GM12878 (cell line): ENCODE data around the gene RNF152. TPM values are rescaled to one million over a fixed set of nuclear protein-coding genes. Genes with fewer than 3 reads are reported as not detected.

Experiments
- ATAC-seq: fragments of 200-7000 bp; cut with Tn5 transposase; 3 replicates; pipeline ENCODE4 v1.9.1; 2020; ENCODE audit warnings: mild to moderate bottlenecking, moderate library complexity
- BruUV-seq: library from RNA; stranded (reverse); fragments of 400-500 nt; replicated peaks from 2 replicates; lab custom pipeline; 2021; lab: Mats Ljungman, UMichigan
- CTCF ChIA-PET: fragments of 300-600 bp; sonication (Branson Sonifier 250); formaldehyde crosslinking; extraction: SDS; loops from one replicate; lab custom pipeline; 2021; ENCODE audit warnings: inconsistent platforms; lab: Yijun Ruan, JAX
- POLR2A ChIA-PET: fragments of 350-600 bp; formaldehyde crosslinking; extraction: SDS; loops from one replicate; lab custom pipeline; 2021; ENCODE audit warnings: inconsistent platforms; lab: Charles Lee
- RAD21 ChIA-PET: fragments of 300-600 bp; sonication (Branson Sonifier 250); formaldehyde crosslinking; loops from one replicate; lab custom pipeline; 2023; ENCODE audit warnings: antibody characterized with exemption; ENCODE audit not compliant: unreplicated experiment; lab: Charles Lee
- SMC1A ChIA-PET: fragments of 300-600 bp; sonication (Branson Sonifier 250); formaldehyde crosslinking; loops from one replicate; lab custom pipeline; 2023; ENCODE audit not compliant: unreplicated experiment, uncharacterized antibody; lab: Charles Lee
- DNase-seq: peaks from one replicate; pipeline ENCODE4 v3.0.0-alpha.2; 2011; ENCODE audit warnings: low read depth, low spot score
- FAIRE-seq: peaks from 3 replicates; lab custom pipeline; 2011; peaks lifted over from hg19 to GRCh38; lab: Jason Lieb, UNC
- H2AFZ ChIP-seq: 2 replicates; pipeline ENCODE4 v1.6.0; 2011; ENCODE audit warnings: low read depth, low read length, control low read depth; ENCODE audit not compliant: control insufficient read depth
- H3K27ac ChIP-seq: 2 replicates; pipeline ENCODE4 v1.5.1; 2011; ENCODE audit warnings: control low read depth; ENCODE audit not compliant: control insufficient read depth, insufficient read depth
- H3K27me3 ChIP-seq, 2 experiments: replicated peaks in 1 of 2; 2 replicates each; pipeline versions ENCODE4 v1.6.0 to v1.6.1; 2011; ENCODE audit warnings: low read length in 1 of 2; ENCODE audit not compliant: control insufficient read depth in 2 of 2, insufficient read depth in 2 of 2
- H3K36me3 ChIP-seq, 2 experiments: 2 replicates each; pipeline ENCODE4 v1.5.1; 2011; ENCODE audit warnings: low read length in 1 of 2; ENCODE audit not compliant: control insufficient read depth in 2 of 2, insufficient read depth in 2 of 2
- H3K4me1 ChIP-seq: 2 replicates; pipeline ENCODE4 v1.6.1; 2011; ENCODE audit warnings: mild to moderate bottlenecking, low read length, moderate library complexity, mixed read lengths; ENCODE audit not compliant: control insufficient read depth, insufficient read depth
- H3K4me2 ChIP-seq: 2 replicates; pipeline ENCODE4 v1.6.0; 2011; ENCODE audit warnings: control low read depth; ENCODE audit not compliant: control insufficient read depth, insufficient read depth
- H3K4me3 ChIP-seq: fragments of 200-600 bp; sonication (generic); 2 replicates; pipeline ENCODE4 v1.5.1; 2016
- H3K79me2 ChIP-seq: 2 replicates; pipeline ENCODE4 v1.6.0; 2011; ENCODE audit warnings: low read length; ENCODE audit not compliant: control insufficient read depth, insufficient read depth
- H3K9ac ChIP-seq: 2 replicates; pipeline ENCODE4 v1.8.0; 2011; ENCODE audit warnings: low read length, control low read depth, mixed read lengths; ENCODE audit not compliant: control insufficient read depth, insufficient read depth
- H3K9me3 ChIP-seq: replicated peaks from 3 replicates; pipeline ENCODE4 v1.5.1; 2011; ENCODE audit warnings: mild to moderate bottlenecking, low read length; ENCODE audit not compliant: control insufficient read depth, insufficient read depth
- H4K20me1 ChIP-seq: 2 replicates; pipeline ENCODE4 v1.6.0; 2011; ENCODE audit not compliant: control insufficient read depth, insufficient read depth
- CBX5 ChIP-seq: sonication (generic); IDR thresholded peaks from 2 replicates; pipeline ENCODE4 v1.6.1; 2016; ENCODE audit warnings: low read depth, moderate library complexity, mild to moderate bottlenecking, inconsistent platforms
- EGR1 ChIP-seq, 2 experiments: IDR thresholded peaks; 1 replicate in 1 of 2; 2 replicates in 1 of 2; pipeline ENCODE4 v1.6.1; 2011 to 2012; ENCODE audit warnings: low read depth in 2 of 2, low read length in 2 of 2, borderline replicate concordance in 1 of 2, mild to moderate bottlenecking in 1 of 2, moderate library complexity in 1 of 2
- GATAD2B ChIP-seq: fragments of 450-650 bp; conservative IDR thresholded peaks from 2 replicates; pipeline ENCODE4 v1.6.1; 2017; ENCODE audit warnings: low read depth, mild to moderate bottlenecking, moderate library complexity
- HDAC2 ChIP-seq: fragments of 200-600 bp; sonication (generic); IDR thresholded peaks from 2 replicates; pipeline ENCODE4 v1.6.1; 2017
- NR2C2 ChIP-seq: IDR thresholded peaks from 2 replicates; pipeline ENCODE4 v1.6.1; 2011; ENCODE audit warnings: borderline replicate concordance, low read depth; ENCODE audit not compliant: control insufficient read depth, insufficient read length
- RB1 ChIP-seq: fragments of 450-650 bp; formaldehyde crosslinking; IDR thresholded peaks from 2 replicates; pipeline ENCODE4 v1.6.1; 2017; ENCODE audit warnings: mild to moderate bottlenecking, borderline replicate concordance
- ZBTB11 ChIP-seq: fragments of 450-650 bp; formaldehyde crosslinking; IDR thresholded peaks from 2 replicates; pipeline ENCODE4 v1.5.0; 2022; ENCODE audit warnings: mild to moderate bottlenecking, missing genetic modification characterization
- WGBS: methylation state at CpG from one replicate; pipeline ENCODE4 v1.1.6; 2016; ENCODE audit warnings: low lambda C conversion rate; ENCODE audit not compliant: insufficient replicate concordance, insufficient coverage; ENCODE audit errors: missing lambda C conversion rate; 5-methylcytosine and 5-hydroxymethylcytosine counted together
- in situ Hi-C: fragments of 300-500 bp; cut with MboI; formaldehyde crosslinking; loops from 9 replicates; pipeline ENCODE4 v1.14.3; 2018; ENCODE audit warnings: mixed read lengths
- intact Hi-C: fragments of 100-400 bp; cut with micrococcal nuclease; formaldehyde crosslinking; loops from one replicate; pipeline ENCODE4 v1.14.2; 2022; ENCODE audit not compliant: unreplicated experiment
- polyA plus RNA-seq, 11 experiments: library from polyadenylated mRNA; depleted of rRNA in 4 of 11; unstranded in 6 of 11; stranded (reverse) in 5 of 11; fragments of >200 nt; fragmentation: Nextera tagmentation in 4 of 11; fragmentation: Illumina TruSeq in 1 of 11; extraction: Ambion mirVana in 4 of 11; extraction: Trizol in 1 of 11; gene quantifications; 1 replicate in 1 of 11; 2 replicates in 10 of 11; pipeline versions ENCODE4 v1.2.1 to v1.2.3, GENCODE V29; 2011 to 2016; ENCODE audit warnings: inconsistent platforms in 2 of 11, missing spikeins in 2 of 11, low read depth in 1 of 11
- total RNA-seq, 4 experiments: library from RNA; depleted of rRNA in 3 of 4; stranded (reverse); fragments of >200 nt in 3 of 4; fragmentation: Illumina TruSeq in 1 of 4; extraction: Trizol in 1 of 4; gene quantifications; 2 replicates each; pipeline versions ENCODE4 v1.2.1 to v1.2.3, GENCODE V29; 2013 to 2021
- TF ChIP-seq, protein P1 (sequence below): fragments of 450-650 bp; IDR thresholded peaks from 2 replicates; pipeline ENCODE4 v1.6.1; 2016; ENCODE audit warnings: mild to moderate bottlenecking

RNF152 gene
- total and polyA plus RNA-seq, 10 of the 15 experiments (the other 5 are each of a cell fraction or from before 2014, with no cell fraction given): under 0.01 to 0.07 (median 0.03) TPM; not detected in 7

DNA sequence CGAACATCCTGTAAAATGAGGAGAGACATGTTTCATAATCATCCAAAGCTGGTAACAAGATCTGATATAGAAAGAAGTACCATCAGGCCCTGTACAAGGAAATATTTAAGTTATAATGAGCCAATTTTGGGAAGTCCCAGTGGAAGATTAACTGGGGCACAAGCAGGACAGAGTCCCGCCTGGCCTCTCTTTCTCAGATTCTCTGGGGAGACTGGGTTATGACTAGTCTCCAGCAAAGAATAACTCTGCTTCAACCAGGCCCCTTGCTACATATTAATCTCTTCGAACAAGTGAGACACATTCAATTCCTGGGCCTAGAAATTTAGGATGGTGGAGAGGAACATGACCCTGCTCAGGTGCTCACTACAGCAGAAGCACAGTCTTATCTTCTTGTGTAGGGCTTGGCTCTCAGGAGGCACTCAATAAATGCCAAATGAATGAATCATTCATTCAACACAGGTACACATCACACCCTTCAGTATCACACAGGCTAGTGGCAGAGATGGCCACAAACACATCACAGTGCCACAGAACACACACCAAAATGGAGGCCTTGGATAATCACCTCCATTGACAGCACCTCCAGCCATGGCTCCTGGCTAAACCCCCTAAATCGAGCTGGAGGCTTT is 46.4 kb upstream of the RNF152 start:
- Histone ChIP-seq H3K4me2 (no peak overlapping the region), H4K20me1 (no peaks in the 10 kb centered on the region), H3K79me2 (no peaks in the 10 kb centered on the region), H2AFZ (no peak overlapping the region), H3K27me3 (no peaks in the 10 kb centered on the region), H3K4me1 (no peaks in the 10 kb centered on the region), H3K27ac (no peak overlapping the region), H3K4me3 (no peak overlapping the region), H3K36me3 (no peaks in the 10 kb centered on the region), H3K9ac (no peak overlapping the region), H3K9me3 (peaks cover 2% of the 10 kb centered on the region; the same call in 1 of the 3 replicates)
- ATAC-seq (peak; percentile 73), FAIRE-seq (no peak), DNase-seq (no peak)
- ChIA-PET SMC1A (interaction anchor here (0.7 kb wide), 1 partner anchor 97 kb away, joined by 3 read pairs; no protein-coding TSS in a partner anchor), POLR2A (no interaction called here), RAD21 (interaction anchor here (1.5 kb wide), 1 partner anchor 192 kb away, joined by 4 read pairs; no protein-coding TSS in a partner anchor), CTCF (interaction anchor here (1.6 kb wide), 1 partner anchor 10 kb away, joined by 6 read pairs; no protein-coding TSS in a partner anchor)
- in situ Hi-C loops: no loop called here
- BruUV-seq: no TSS peak
- whole genome bisulfite sequencing: 21% methylated on average over 4 of the region's 4 CpGs
- no peak for TF ChIP-seq ZBTB11 (CRISPR knock-in tag)
- TF ChIP-seq GATAD2B: no peak
- no peak for TF ChIP-seq NR2C2
- TF ChIP-seq RB1: no peak
- no peak for TF ChIP-seq EGR1 (IDR thresholded peaks at IDR 0.05; ENCODE audit: borderline replicate concordance in 1 of 2, low read depth in 2 of 2, low read length in 2 of 2)
- no peak for TF ChIP-seq CBX5
- TF ChIP-seq, protein P1, sequence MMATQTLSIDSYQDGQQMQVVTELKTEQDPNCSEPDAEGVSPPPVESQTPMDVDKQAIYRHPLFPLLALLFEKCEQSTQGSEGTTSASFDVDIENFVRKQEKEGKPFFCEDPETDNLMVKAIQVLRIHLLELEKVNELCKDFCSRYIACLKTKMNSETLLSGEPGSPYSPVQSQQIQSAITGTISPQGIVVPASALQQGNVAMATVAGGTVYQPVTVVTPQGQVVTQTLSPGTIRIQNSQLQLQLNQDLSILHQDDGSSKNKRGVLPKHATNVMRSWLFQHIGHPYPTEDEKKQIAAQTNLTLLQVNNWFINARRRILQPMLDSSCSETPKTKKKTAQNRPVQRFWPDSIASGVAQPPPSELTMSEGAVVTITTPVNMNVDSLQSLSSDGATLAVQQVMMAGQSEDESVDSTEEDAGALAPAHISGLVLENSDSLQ: no peak
- no peak for TF ChIP-seq HDAC2
- intact Hi-C loops: no loop called here
